ENCODE results near the gene HES3.

- TF ChIP-seq CTCF (IDR thresholded peaks at IDR 0.05; ENCODE audit: low read depth, low read length): no peak
- no peak for TF ChIP-seq EZH2phosphoT487 (IDR thresholded peaks at IDR 0.05; ENCODE audit: low read depth)
Measured at GRCh38 chr1:6248161-6248776, 4.3 kb downstream of the HES3 start.

Measured in OCI-LY3 (cell line).